H9 (cell line): ENCODE results near the gene APCDD1. TPM values are rescaled to one million over a fixed set of nuclear protein-coding genes. Genes with fewer than 3 reads are reported as not detected.

Experiments
- DNase-seq: peaks from one replicate; pipeline ENCODE4 v3.0.0-alpha.2; 2017
- H2AFZ ChIP-seq: one replicate; pipeline ENCODE4 v1.6.1; 2013; ENCODE audit warnings: mild to moderate bottlenecking, low read length, control low read depth, moderate library complexity
- H2AK5ac ChIP-seq: 2 replicates; pipeline ENCODE4 v1.6.1; 2013; ENCODE audit warnings: low read length, control low read depth, mixed read lengths; ENCODE audit not compliant: insufficient read length
- H2BK120ac ChIP-seq: one replicate; pipeline ENCODE4 v1.6.1; 2013; ENCODE audit warnings: low read depth, mild to moderate bottlenecking, low read length, control low read depth, inconsistent platforms; ENCODE audit not compliant: poor library complexity, severe bottlenecking
- H2BK12ac ChIP-seq: 2 replicates; pipeline ENCODE4 v1.6.1; 2013; ENCODE audit warnings: low read length, control low read depth, mixed read lengths, low read depth; ENCODE audit not compliant: insufficient read length
- H2BK15ac ChIP-seq: 2 replicates; pipeline ENCODE4 v1.6.1; 2013; ENCODE audit warnings: low read depth, low read length, control low read depth
- H2BK20ac ChIP-seq: one replicate; pipeline ENCODE4 v1.6.1; 2013; ENCODE audit warnings: low read depth, mild to moderate bottlenecking, low read length, control low read depth, inconsistent platforms; ENCODE audit not compliant: poor library complexity, severe bottlenecking
- H2BK5ac ChIP-seq: 2 replicates; pipeline ENCODE4 v1.6.1; 2013; ENCODE audit warnings: low read length, control low read depth, mixed read lengths; ENCODE audit not compliant: insufficient read length
- H3K14ac ChIP-seq: 2 replicates; pipeline ENCODE4 v1.6.1; 2013; ENCODE audit warnings: low read length, control low read depth; ENCODE audit not compliant: insufficient read depth
- H3K18ac ChIP-seq: 2 replicates; pipeline ENCODE4 v1.6.1; 2013; ENCODE audit warnings: low read depth, mild to moderate bottlenecking, mixed read lengths, low read length, control low read depth; ENCODE audit not compliant: insufficient read length
- H3K23ac ChIP-seq: 2 replicates; pipeline ENCODE4 v1.6.1; 2013; ENCODE audit warnings: low read length, control low read depth, mixed read lengths, low read depth; ENCODE audit not compliant: insufficient read length
- H3K23me2 ChIP-seq: 2 replicates; pipeline ENCODE4 v1.6.1; 2013; ENCODE audit warnings: low read depth, mild to moderate bottlenecking, mixed read lengths, low read length, control low read depth; ENCODE audit not compliant: insufficient read length, poor library complexity, severe bottlenecking
- H3K27ac ChIP-seq: 2 replicates; pipeline ENCODE4 v1.5.1; 2013; ENCODE audit warnings: low read length, control low read depth, mixed read lengths, low read depth; ENCODE audit not compliant: insufficient read length
- H3K27me3 ChIP-seq: 2 replicates; pipeline ENCODE4 v1.6.1; 2013; ENCODE audit warnings: low read length, control low read depth, inconsistent platforms; ENCODE audit not compliant: insufficient read depth
- H3K4ac ChIP-seq: 2 replicates; pipeline ENCODE4 v1.6.1; 2013; ENCODE audit warnings: low read depth, mild to moderate bottlenecking, control low read depth, inconsistent platforms, low read length, moderate library complexity
- H3K4me1 ChIP-seq: 2 replicates; pipeline ENCODE4 v1.6.1; 2013; ENCODE audit warnings: low read length, control low read depth, inconsistent platforms; ENCODE audit not compliant: insufficient read depth
- H3K4me2 ChIP-seq: 2 replicates; pipeline ENCODE4 v1.6.1; 2013; ENCODE audit warnings: low read length, control low read depth, mixed read lengths; ENCODE audit not compliant: insufficient read length, insufficient read depth
- H3K56ac ChIP-seq: 2 replicates; pipeline ENCODE4 v1.6.1; 2013; ENCODE audit warnings: low read depth, mild to moderate bottlenecking, mixed read lengths, low read length, control low read depth; ENCODE audit not compliant: insufficient read length
- H3K79me1 ChIP-seq: 2 replicates; pipeline ENCODE4 v1.6.1; 2013; ENCODE audit warnings: low read depth, mild to moderate bottlenecking, moderate library complexity, low read length, control low read depth, inconsistent platforms; ENCODE audit not compliant: insufficient read depth, poor library complexity, severe bottlenecking
- H3K79me2 ChIP-seq: 2 replicates; pipeline ENCODE4 v1.6.1; 2013; ENCODE audit warnings: low read length, control low read depth, inconsistent platforms; ENCODE audit not compliant: insufficient read depth
- H3K9ac ChIP-seq: 2 replicates; pipeline ENCODE4 v1.6.1; 2013; ENCODE audit warnings: low read length, control low read depth, mixed read lengths; ENCODE audit not compliant: insufficient read length; ENCODE audit errors: extremely low read depth
- H3K9me3 ChIP-seq: one replicate; pipeline ENCODE4 v1.6.1; 2013; ENCODE audit warnings: low read depth, low read length, inconsistent platforms; ENCODE audit not compliant: control insufficient read depth
- H3T11ph ChIP-seq: one replicate; pipeline ENCODE4 v1.6.1; 2013; ENCODE audit warnings: mild to moderate bottlenecking, low read length, control low read depth, inconsistent platforms
- H4K20me1 ChIP-seq: one replicate; pipeline ENCODE4 v1.6.1; 2013; ENCODE audit not compliant: control insufficient read depth, insufficient read length, insufficient read depth
- H4K5ac ChIP-seq: 2 replicates; pipeline ENCODE4 v1.6.1; 2013; ENCODE audit warnings: low read depth, mild to moderate bottlenecking, mixed read lengths, low read length, control low read depth; ENCODE audit not compliant: insufficient read length
- H4K8ac ChIP-seq: replicated peaks from 2 replicates; pipeline ENCODE4 v1.6.1; 2013; ENCODE audit warnings: low read length, control low read depth, mixed read lengths, low read depth; ENCODE audit not compliant: insufficient read length
- H4K91ac ChIP-seq: 2 replicates; pipeline ENCODE4 v1.6.1; 2013; ENCODE audit warnings: low read depth, mild to moderate bottlenecking, moderate library complexity, mixed read lengths, low read length, control low read depth; ENCODE audit not compliant: insufficient read length
- H3K27ac Mint-ChIP-seq, 3 experiments: 2 replicates in 2 of 3; 3 replicates in 1 of 3; pipeline ENCODE4 v1.8.0; 2020 to 2021; ENCODE audit warnings: mixed read lengths in 3 of 3, mild to moderate bottlenecking in 1 of 3, moderate library complexity in 1 of 3
- H3K27me3 Mint-ChIP-seq: 2 replicates; pipeline ENCODE4 v1.8.0; 2021; ENCODE audit warnings: low read depth, mild to moderate bottlenecking, moderate library complexity, mixed read lengths
- H3K36me3 Mint-ChIP-seq, 3 experiments: 2 replicates in 2 of 3; 3 replicates in 1 of 3; pipeline ENCODE4 v1.8.0; 2020 to 2021; ENCODE audit warnings: low read depth in 3 of 3, mixed read lengths in 3 of 3; ENCODE audit not compliant: insufficient read depth in 1 of 3
- H3K4me1 Mint-ChIP-seq, 2 experiments: 2 replicates each; pipeline ENCODE4 v1.8.0; 2020; ENCODE audit warnings: mixed read lengths in 2 of 2
- H3K4me3 Mint-ChIP-seq, 2 experiments: 2 replicates in 1 of 2; 3 replicates in 1 of 2; pipeline ENCODE4 v1.8.0; 2020 to 2021; ENCODE audit warnings: mild to moderate bottlenecking in 2 of 2, mixed read lengths in 2 of 2, moderate library complexity in 1 of 2
- H3K9me3 Mint-ChIP-seq, 2 experiments: 2 replicates in 1 of 2; 3 replicates in 1 of 2; pipeline ENCODE4 v1.8.0; 2020; ENCODE audit warnings: mild to moderate bottlenecking in 2 of 2, mixed read lengths in 2 of 2, moderate library complexity in 1 of 2
- CTCF ChIP-seq: fragments of 200-600 bp; sonication (generic); conservative IDR thresholded peaks from 3 replicates; pipeline ENCODE4 v1.8.0; 2021; ENCODE audit warnings: antibody characterized with exemption, mild to moderate bottlenecking
- WGBS: extraction: QIAGEN DNeasy Blood & Tissue Kit; methylation state at CpG from one replicate; pipeline ENCODE4 v1.1.7; 2013; ENCODE audit warnings: missing lambda C conversion rate, low lambda C conversion rate, mixed read lengths; ENCODE audit not compliant: insufficient read length; ENCODE audit errors: extremely low coverage; 5-methylcytosine and 5-hydroxymethylcytosine counted together
- total RNA-seq: library from RNA; stranded (reverse); gene quantifications from 2 replicates; pipeline ENCODE4 v1.2.1, GENCODE V29; 2021

Gene APCDD1
- total RNA-seq, 1 experiment from 2014 or later, result 1.8 TPM

GRCh38 chr18:10500038-10500437 lies 45.6 kb downstream of the APCDD1 start:
- Histone ChIP-seq H3K23ac (no peak overlapping the region), H3K56ac (no peak overlapping the region), H3K23me2 (no peaks in the 10 kb centered on the region), H3K4me1 (no peaks in the 10 kb centered on the region), H2BK5ac (no peak overlapping the region), H4K91ac (no peak overlapping the region), H3K4ac (no peak overlapping the region), H2BK12ac (no peak overlapping the region), H2AFZ (no peak overlapping the region), H4K8ac (no peak overlapping the region), H3K14ac (no peak overlapping the region), H2BK120ac (no peak overlapping the region), H4K5ac (no peak overlapping the region), H4K20me1 (no peaks in the 10 kb centered on the region), H3K79me1 (no peaks in the 10 kb centered on the region), H2BK15ac (no peak overlapping the region), H2AK5ac (no peak overlapping the region), H3K18ac (no peak overlapping the region), H3T11ph (no peak overlapping the region), H2BK20ac (no peak overlapping the region), H3K27ac (no peak overlapping the region), H3K27me3 (no peaks in the 10 kb centered on the region), H3K4me2 (no peak overlapping the region), H3K9ac (no peak overlapping the region), H3K79me2 (no peaks in the 10 kb centered on the region), H3K9me3 (no peaks in the 10 kb centered on the region)
- Mint-ChIP-seq H3K27ac (no peak overlapping the region), H3K9me3 (peaks cover 7 to 8% of the 10 kb centered on the region in 2 experiments; a peak in 3 of 5 replicates), H3K4me3 (no peak overlapping the region), H3K4me1 (no peaks in the 10 kb centered on the region), H3K27me3 (no peaks in the 10 kb centered on the region; the same call in 1 of the 2 replicates), H3K36me3 (peaks cover 0 to 7% (median 2%) of the 10 kb centered on the region in 3 experiments; a peak in 4 of 7 replicates)
- no CpG with 5 or more reads among the region's 2 CpGs for WGBS
- TF ChIP-seq CTCF, result no peak
- DNase-seq, result no peak
